ENCODE results near the gene AUTS2.
A peak's percentile ranks its signal among the peaks of the same experiment; 100 is the strongest.

The AUTS2 gene

DNA sequence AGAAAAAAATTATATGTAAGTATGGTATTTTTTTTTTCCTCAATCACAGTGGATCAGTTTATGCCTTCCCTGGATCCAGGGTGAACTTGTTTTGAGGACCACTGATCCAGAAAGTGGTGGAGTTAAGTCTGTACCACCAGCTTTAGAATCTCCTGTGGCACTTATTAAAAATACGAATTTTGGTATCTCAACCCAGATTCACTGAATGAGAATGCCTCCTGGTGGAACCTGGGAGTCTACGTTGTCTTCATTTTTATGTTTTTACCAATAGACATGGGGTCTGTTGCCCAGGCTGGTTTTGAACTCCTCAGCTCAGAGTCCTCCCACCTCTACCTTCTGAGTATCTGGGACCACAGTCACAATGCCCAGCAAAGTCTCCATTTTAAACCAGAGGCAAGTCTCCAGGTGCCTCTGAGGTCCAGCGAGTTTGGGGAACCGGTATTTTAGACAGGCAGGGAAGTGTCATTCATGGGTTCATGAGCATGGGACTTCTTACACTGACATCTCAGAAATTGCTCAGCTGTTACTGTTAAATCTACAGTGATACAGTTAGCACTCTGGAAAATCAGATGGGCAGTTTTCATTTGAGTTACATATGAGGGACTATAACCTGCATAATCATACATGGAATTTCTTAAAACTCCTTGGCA, 200.9 kb downstream of the AUTS2 start:
- no peak for DNase-seq

GRCh38 chr7:69799990-69800389, 201.7 kb downstream of the AUTS2 start:
- DNase-seq = no peak

GRCh38 chr7:69800495-69800894, 202.2 kb downstream of the AUTS2 start:
- DNase-seq = no peak

GRCh38 chr7:69801729-69802682, 203.7 kb downstream of the AUTS2 start:
- DNase-seq = no peak

GRCh38 chr7:69803699-69804516, 205.6 kb downstream of the AUTS2 start:
- no peak for DNase-seq

DNA sequence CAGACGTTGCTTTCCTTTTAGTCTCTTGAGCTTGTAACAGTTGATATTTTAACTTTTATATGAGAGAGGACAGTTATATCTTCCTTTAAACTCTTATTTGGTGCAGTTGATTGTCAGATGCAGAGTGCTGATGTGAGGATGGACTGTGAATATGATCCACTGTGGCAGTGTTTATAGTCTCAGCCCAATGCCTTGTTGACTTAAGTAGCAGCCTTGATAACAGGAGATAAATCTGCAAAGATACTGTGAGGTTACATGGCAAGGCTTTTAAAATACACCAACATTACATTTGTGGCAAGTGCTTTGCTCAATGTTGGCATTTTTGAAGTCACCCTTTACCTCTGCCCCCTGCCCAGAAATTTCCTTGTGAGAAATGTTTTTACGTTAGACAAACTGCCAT, 206.7 kb downstream of the AUTS2 start:
- no peak for DNase-seq

GRCh38 chr7:69808391-69808790, 210.1 kb downstream of the AUTS2 start:
- no peak for DNase-seq

DNA sequence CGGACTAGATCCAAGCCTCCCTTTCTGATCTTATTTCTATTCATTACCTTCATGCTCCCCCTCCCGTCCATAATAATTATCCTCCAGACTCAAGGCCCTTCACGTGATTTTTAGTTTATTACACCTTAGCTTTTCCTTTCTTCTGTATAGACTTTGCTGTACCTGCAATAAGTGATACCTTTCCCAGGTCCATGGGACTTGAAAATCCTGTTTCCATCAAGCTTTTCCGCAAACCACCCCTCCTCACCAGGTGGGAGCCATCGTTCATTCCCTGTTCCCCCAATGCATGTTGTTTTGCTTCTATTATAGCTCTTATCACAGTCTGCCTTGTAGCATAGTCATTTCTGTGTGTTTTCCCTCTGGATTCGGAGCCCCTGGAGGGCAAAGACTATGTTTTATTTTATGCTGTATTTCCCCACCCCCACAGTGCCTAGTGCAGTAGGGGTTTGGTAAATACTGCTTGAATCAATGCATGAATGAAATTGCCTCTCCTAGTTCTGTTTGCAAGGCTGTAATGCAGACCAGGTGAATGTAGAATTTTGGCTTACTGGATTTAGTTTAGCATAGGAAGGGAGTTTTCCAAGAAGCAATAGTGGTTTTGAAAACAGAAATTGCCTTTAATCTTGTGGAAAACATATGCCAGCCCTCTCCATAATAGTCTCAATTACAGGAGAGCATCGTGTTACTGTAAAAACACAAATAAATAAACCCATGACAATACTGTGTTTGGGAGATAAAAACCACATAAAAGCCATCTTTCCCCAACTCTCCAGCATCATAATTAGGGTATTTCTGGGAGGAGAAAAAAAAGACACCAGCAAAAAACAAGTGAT, 213.4 kb downstream of the AUTS2 start:
- no peak for DNase-seq

GRCh38 chr7:69812756-69813155, 214.5 kb downstream of the AUTS2 start:
- no peak for DNase-seq

DNA sequence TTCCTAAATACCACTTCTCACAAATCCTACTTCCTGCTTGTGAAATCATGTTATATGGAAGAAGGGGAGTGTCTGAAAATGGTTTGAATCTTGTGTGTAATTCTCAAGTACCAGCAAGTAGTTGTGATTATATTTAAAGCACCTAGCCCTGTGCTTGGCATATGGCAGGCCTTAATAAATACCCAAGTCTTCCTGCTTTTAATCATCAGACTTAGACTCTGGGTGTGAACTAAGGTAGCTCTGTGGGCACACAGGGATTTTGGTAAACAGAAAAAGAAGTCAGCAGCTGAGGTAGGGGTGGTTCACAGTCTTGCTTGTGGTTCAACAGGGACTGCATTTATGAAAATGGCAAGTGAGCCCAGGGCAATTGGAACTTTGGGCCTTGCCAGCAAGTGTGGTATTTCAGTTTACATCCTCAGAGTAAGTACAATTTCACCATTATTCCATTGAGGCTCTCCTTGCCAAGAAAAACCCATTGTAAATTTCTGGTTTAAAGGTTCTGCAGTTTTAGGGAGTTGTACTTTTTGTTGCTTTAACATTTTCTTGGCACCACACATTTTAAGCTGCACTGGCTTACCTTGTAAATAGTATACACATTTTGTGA, 215.5 kb downstream of the AUTS2 start:
- no peak for DNase-seq

- DNase-seq = peak; percentile 85
Measured at GRCh38 chr7:69814421-69814962, 216.2 kb downstream of the AUTS2 start.

DNA sequence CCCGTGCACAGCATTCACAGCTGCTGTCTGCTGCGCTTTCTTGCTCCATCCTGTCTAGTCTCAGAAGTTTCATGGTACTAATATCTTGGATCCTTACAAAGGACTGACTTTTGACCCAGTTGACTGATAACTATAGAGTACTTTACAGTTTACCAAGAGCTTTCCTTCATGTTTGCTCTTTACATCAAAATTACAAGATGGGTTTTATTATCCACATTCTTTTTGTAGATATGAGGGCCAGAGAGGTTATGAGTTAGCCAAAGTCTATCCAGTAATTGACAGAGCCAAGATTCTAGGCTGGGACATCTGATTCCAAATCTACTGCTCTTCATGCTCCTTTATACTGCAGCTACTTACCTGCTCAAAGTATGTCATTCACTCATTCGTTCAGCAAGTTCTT, 218.2 kb downstream of the AUTS2 start:
- no peak for DNase-seq

- no peak for DNase-seq
Measured at GRCh38 chr7:69817121-69817520, 218.8 kb downstream of the AUTS2 start.

GRCh38 chr7:69817841-69818635, 219.8 kb downstream of the AUTS2 start:
- DNase-seq = no peak

DNA sequence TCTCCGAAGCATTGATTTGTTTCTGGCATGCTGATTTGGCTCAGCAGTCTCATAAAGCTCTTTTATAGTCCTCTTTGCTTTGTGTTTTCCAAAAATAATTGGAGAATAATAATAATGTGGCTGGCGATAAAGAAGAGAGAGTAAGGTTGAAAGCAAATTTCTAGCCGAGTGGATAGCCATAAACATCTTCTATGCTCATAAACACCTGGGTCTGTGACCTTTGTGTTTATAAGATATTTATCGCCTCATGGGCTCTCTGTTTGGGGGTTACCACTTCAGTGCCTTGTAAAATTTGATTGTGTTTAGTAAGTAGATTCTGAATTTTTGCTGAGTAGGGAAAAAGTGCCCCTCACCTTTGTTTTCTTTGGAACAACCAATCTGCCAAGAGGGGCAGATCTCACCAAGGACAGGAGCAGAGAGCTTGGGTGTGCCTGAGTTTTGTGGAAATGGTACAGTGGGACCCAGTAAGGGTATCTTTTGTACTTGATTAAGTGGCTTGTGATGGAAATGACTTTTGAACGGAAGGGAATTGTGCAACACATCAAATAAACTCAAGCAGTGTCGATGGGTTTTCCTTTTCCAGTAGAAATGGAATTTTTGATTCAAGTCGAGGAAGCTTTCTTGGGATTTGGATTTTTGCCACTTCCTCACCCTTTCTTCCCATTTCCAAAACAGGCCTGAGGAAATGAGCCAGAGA, 220.5 kb downstream of the AUTS2 start:
- DNase-seq = no peak

GRCh38 chr7:69819333-69819705, 221.0 kb downstream of the AUTS2 start:
- DNase-seq = no peak

DNA sequence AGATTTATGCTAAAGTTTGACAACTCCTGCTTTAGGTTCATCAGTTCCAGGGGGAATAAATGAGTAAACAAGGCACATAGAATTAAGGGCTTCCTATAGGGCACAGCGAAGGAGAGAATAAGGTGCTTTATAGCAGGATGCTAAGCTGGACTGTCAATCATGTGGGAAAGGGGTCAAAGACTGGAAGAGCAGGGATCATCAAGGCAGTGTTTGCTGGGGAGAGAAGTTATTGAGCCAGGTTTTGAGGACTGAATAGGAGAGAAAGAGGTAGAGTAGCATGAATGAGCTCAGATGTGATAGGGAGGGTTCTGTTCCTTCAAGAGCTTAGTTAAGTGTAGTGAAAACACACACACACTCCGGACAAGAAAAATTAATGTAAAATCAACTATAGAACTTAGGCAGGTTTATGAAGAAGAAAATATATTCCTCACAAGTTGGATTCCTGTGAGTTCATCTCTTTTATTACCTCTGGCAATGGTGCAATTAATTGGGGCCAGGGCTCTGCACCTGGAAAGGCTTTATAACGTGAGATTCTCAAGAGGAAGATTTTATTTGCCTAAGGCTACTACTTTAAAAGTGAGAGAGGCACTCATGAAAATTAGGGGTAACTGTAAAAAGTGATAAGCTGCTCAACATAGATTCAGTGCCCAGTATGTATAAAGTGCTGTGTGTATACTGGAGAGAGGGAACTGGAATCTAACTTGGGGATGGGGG, 222.4 kb downstream of the AUTS2 start:
- DNase-seq = no peak

GRCh38 chr7:69822386-69822785, 224.1 kb downstream of the AUTS2 start:
- no peak for DNase-seq

- DNase-seq = no peak
Measured at GRCh38 chr7:69823151-69823744, 225.0 kb downstream of the AUTS2 start.
